ENCODE results near the gene CHM.

DNA sequence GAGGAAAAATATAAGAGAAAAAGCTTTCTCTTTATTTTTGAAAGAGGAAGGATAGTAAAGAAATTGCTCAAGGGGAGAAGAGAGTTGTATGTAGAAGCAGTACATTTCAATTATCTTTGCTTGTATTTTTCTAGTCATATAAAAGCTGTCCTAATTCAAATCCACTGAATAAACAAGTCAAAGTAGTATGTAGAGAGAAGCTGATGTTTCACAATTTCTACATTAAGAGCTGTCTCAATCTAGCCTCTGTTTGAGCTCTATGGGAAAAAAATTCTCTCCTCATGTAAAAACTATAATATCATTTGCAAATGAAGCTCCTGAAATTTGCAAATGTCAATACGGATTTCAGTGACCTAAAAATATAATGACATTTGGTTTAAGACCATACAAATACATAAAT lies 52.6 kb downstream of the CHM start:
- TF ChIP-seq, protein P1, sequence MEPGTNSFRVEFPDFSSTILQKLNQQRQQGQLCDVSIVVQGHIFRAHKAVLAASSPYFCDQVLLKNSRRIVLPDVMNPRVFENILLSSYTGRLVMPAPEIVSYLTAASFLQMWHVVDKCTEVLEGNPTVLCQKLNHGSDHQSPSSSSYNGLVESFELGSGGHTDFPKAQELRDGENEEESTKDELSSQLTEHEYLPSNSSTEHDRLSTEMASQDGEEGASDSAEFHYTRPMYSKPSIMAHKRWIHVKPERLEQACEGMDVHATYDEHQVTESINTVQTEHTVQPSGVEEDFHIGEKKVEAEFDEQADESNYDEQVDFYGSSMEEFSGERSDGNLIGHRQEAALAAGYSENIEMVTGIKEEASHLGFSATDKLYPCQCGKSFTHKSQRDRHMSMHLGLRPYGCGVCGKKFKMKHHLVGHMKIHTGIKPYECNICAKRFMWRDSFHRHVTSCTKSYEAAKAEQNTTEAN (CRISPR knock-in tag; IDR thresholded peaks at IDR 0.05) = no peak
- no peak for TF ChIP-seq TEAD4 (CRISPR knock-in tag; IDR thresholded peaks at IDR 0.05)
- no peak for TF ChIP-seq JUN (CRISPR knock-in tag; IDR thresholded peaks at IDR 0.05)
- no peak for TF ChIP-seq CTCF (IDR thresholded peaks at IDR 0.05)
- no peak for TF ChIP-seq GTF2I (CRISPR knock-in tag; conservative IDR thresholded peaks at IDR 0.05)
- TF ChIP-seq IRF2 (CRISPR knock-in tag; IDR thresholded peaks at IDR 0.05; ENCODE audit: borderline replicate concordance, low read depth) = no peak
- TF ChIP-seq ZNF512 (CRISPR knock-in tag; IDR thresholded peaks at IDR 0.05; ENCODE audit: borderline replicate concordance) = no peak
- TF ChIP-seq ZBTB21 (CRISPR knock-in tag; IDR thresholded peaks at IDR 0.05; ENCODE audit: borderline replicate concordance) = no peak

Measured in WTC11 (cell line).